ENCODE data around the gene GPANK1.

Gene GPANK1

GRCh38 chr6:31661262-31662123, 3.3 kb downstream of the GPANK1 start:
- no peak for DNase-seq

DNA sequence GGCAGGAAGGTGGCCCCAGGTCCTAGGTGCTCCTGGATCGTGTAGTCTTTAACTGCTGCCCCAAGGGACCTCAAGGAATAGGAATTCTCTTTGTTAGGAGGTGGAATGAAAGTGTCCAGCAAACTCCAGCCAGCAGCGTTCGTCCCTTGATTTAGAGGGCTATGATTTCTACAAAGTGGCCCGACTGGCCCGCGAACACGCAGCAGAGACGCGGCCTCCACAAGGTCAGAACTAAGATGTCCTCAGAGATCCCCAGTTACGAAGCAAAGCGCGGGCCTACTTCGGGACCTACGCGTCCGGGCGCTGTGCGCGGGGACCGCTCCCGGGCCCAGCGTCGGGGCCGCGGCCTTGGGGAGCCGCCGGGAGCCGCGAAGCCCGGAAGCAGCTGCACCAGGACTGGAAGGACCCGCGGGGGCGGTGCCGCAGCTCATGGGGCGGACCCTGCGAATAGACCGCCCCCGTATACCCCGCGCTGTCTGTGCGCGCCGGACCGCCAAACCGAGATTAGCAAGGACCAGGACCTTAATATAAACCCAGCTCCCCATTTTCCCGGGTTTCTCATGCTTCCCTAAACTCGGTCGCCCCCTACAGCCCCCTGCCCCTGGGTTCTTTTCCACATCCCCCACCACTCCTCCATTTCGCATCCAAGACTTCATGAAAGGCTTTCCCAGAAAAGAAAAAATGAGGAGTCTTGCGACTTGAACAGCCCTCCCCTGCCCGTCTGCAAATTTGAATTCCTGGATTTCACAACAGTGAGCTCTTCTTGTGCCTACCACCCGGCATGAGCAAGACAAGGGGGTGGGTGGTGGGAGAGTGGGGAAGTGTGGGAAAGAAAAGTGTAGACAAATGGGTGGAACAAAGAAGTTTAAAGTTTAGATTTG, 4.2 kb downstream of the GPANK1 start, which contains the start of gene C6orf47:
C6orf47 (minus strand) TSS at position 398 of the 881 bp plus-strand sequence. CDS start 831 bp downstream, outside the sequence.
- peak; percentile 71 to 80 for DNase-seq

DNA sequence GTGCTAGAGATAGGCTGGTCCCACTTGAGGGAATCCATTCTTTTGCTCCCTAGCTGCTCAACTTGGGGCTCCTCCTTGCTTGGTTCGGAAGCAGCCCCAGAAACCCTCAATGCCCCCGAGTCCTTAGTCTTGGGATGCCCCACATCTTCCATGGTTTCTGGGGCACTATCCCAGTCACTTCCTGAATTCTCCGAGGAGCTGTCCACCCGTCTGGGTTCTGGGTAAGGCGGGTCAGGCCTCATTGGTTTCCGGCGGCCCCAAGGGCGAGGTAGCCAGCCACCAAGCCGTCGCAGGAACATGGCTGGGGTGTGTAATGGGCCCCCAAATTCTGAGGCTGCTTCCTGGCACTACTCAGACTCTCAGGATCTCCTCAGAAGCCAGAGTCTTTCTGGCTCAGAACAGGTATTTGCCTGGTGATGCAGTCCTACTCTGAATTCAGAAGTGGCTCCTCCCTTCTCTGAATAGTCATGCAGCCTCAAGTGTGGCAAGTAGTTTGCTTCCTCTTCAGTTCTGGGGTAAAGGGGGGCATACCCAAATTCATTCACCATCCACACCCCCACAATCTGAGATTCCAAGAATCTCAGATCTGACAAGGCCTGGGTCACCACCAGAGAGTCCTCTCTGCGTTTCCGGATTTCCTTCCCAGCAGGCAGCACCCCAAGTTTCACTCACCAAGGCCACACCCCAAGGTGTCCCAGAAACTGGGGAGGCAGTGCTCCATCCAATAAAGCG, 5.0 kb downstream of the GPANK1 start:
- DNase-seq, result peak in 1 of 2 donors; percentile 41

GRCh38 chr6:31658983-31659648, 5.7 kb downstream of the GPANK1 start:
- DNase-seq, result no peak

DNA sequence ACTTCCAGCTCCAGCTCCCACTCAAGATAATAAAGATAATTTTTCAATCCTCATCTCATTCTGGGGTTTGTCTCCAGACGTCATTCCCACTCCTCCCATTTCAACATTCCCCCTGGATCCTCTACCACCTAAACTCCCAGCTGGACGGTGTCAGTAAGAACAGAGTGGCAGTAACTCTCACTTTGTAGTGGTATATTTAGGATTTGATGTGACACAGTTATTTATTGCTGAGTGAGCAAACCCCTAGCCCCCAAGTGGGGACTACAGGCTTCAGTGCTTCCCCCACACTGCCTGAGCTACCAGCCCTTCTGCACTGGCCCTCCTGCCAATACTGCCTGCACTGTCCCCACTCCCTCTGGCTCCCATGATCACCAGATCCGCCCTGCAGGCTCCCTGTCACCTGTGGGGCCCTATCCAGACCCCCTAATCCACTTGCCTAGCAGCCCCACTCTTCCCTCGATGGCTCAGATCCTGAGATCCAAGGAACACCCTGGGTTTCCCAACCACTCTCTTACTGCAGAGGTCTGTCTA, 6.6 kb downstream of the GPANK1 start:
- DNase-seq, result no peak

DNA sequence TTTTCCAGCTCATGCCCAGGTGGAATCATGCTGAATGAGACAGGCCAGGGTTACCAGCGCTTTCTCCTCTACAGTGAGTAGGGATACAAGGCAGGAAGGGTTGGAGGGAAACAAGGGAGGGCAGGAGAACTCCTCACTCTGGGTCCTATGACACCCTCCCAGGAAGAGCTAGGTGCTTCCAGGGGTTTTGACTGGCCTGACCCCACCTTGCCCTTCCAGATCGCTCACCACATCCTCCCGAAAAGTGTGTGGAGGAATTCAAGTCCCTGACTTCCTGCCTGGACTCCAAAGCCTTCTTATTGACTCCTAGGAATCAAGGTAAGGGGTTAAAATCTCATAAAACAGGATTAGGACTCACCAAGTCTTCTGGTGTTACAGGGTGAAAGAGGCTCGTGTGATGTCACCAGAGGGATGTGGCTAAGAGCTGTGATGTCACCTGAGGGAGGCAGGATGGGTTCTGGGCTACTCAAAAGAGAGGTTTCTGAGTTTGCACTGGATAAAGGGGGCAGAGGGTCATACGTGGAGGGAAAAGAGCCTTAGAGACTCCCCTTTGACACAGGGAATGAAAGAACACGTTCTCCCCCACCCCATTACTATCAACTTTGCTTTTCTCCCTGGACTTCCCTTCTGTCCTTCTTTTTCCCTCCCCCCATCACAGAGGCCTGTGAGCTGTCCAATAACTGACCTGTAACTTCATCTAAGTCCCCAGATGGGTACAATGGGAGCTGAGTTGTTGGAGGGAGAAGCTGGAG, 7.2 kb downstream of the GPANK1 start:
- DNase-seq, result peak in 1 of 2 donors; percentile 25

GRCh38 chr6:31655349-31656237, 9.2 kb downstream of the GPANK1 start, which contains the start of gene APOM:
APOM (plus strand) TSS chr6:31655894; CDS start chr6:31655967, 73 bp downstream.
- no peak for DNase-seq

GRCh38 chr6:31654574-31655348, 10.0 kb downstream of the GPANK1 start:
- DNase-seq, result no peak

GRCh38 chr6:31652925-31653724, 11.7 kb downstream of the GPANK1 start:
- peak in 1 of 2 donors; percentile 90 for DNase-seq

- no peak for DNase-seq
These were observed 13.1 kb downstream of the GPANK1 start for GRCh38 chr6:31651602-31652191.

DNA sequence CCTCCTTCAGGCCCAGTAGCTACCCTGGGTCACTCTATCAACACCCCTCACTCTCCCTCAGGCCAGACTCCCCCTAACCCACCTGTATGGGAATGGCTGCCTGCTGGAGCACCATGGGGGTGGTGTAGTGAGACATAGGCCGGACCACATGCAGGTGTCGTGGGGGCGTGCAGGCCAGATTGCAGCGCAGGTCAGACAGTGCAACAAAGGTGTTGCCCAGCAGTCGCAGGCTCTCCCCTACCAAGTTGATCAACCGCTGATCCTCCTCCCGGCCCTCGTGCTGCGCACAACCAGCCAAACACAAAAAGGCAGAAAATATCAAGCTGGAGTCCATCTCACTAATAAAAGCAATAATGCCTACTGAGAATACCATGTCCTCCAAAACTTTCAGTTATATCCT, 19.5 kb downstream of the GPANK1 start:
- no peak for DNase-seq

DNA sequence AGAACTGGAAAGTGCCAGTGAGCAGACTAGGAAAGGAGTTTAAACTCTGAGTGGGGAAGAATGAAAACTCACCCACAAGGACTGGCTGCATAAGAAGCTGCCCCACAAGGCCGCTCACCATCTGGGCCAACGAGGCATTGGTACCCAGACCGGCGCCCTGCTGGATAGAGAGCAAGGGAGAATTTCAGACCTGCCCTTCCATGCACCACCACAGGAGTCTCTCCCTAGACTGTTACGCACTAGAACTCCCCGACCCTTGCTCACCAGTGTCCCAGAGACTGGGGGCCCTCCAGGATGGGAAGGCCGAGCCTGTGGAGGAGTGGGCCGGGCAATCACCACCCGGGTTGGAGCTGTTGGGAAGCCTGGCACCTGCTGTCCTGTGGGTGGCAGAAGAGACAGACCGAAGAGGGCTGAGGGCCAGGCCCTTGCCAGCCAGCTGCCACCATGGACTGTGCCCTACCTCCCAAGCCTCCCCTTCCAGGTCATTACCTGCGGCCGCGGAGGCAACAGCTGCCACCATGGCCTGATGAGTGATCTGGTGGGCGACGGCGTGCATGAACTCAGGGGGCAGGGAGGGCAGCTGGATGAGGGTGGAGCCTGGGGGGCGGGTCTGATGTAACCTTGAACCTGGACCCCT, 20.9 kb downstream of the GPANK1 start:
- DNase-seq, result no peak

- DNase-seq, result no peak
These were observed 21.8 kb downstream of the GPANK1 start for GRCh38 chr6:31642798-31643570.

DNA sequence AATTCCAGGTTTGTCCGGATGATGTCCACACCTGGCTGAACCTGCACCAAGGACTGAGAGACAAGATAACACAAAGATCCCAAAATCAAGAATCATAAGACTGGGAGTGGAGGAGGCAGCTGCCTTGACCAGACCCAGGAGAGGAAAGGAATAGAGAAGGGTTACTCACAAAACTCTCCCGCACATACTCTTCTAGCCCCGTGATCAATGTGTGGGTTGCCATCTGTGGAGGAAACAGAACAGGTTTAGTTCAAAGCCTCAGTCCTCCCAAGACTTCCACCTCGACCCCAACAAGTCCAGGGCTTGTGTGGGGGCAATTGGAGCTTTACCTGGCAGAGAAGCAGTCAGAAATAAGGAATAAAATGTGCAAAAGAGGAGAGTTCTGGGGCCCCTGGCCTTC, 23.4 kb downstream of the GPANK1 start:
- DNase-seq, result no peak

DNA sequence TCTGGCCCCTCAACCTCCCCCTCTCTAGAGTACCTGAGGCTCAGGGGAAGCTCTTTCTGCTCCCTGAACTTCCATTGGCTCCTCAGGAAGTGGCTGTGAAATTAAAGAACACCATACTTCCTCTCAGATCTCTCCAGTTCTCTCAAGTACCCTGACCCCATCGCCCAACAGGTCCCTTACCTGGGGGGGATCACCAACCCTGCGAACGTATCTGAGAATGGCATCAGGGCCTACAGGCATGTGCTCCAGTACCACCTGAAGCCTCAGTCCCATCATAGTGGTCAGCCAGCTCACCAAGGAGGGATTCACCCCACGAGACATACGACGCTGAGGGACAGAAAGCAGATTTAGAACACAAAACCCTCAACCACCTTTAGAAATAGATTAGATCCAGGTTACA, 24.2 kb downstream of the GPANK1 start:
- no peak for DNase-seq

GRCh38 chr6:31639449-31639861, 25.3 kb downstream of the GPANK1 start:
- DNase-seq, result peak in 1 of 2 donors; percentile 26

GRCh38 chr6:31639043-31639442, 25.8 kb downstream of the GPANK1 start:
- DNase-seq, result no peak
